NOMO-1 treated with dmso at 0.1 percent for 144 hours (cell line): Measurements from ENCODE around the gene GUCA2A.

Experiments used
- DNase-seq: peaks from one replicate; lab custom pipeline; 2025; ENCODE audit not compliant: unreplicated experiment; lab: John Stamatoyannopoulos, UW

The GUCA2A gene

DNA sequence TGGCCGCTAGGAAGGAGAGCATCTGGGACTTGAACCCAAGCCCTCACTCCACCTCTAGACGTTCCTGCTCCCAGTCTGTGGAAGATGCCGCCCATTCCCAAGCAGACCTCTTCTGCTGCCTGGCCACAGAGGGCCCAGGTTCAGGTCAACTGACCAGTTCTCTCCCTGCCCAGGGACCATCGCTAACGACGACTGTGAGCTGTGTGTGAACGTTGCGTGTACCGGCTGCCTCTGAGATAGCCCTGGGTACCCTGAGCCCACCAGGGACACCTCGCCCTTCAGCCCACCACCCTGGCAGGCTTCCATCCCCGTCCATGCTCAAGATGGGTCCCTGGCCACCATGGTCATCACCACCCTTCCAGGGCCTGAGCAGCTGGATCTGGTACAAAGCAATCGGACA is 9.2 kb downstream of the GUCA2A start:
- DNase-seq: no peak

DNA sequence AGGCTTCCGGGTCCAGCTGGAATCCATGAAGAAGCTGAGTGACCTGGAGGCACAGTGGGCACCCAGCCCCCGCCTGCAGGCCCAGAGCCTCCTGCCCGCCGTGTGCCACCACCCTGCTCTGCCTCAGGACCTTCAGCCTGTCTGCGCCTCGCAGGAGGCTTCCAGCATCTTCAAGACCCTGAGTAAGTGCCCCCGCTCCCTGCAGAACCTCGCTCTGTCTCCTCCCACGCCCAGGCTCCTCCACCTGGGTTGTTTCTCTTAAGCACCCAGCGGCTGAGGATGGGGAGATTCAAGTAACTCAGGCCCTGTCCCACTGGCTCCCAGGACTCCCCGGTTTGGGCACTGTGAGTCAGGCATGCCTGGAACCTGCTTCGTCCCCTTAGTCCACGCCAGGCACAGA is 9.9 kb downstream of the GUCA2A start:
- no peak for DNase-seq

DNA sequence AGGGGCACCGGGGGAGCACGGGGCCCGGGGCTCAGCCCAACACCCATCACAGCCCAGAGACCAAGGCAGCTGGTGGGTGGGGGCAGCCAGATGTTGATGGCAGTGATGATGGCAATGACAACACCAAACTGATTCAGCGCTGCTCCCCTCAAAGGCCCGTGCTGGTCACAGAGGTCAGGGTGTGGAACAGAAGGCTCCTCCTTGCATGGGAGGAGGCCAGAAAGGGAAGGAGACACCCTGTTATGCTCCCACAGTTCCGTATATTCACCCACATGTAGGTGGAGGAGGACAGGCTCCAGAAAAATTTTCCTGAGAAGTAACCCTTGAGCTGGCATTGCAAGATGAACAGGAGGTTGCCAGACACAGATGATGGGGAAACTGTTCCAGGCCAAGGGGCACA is 10.9 kb downstream of the GUCA2A start:
- no peak for DNase-seq

DNA sequence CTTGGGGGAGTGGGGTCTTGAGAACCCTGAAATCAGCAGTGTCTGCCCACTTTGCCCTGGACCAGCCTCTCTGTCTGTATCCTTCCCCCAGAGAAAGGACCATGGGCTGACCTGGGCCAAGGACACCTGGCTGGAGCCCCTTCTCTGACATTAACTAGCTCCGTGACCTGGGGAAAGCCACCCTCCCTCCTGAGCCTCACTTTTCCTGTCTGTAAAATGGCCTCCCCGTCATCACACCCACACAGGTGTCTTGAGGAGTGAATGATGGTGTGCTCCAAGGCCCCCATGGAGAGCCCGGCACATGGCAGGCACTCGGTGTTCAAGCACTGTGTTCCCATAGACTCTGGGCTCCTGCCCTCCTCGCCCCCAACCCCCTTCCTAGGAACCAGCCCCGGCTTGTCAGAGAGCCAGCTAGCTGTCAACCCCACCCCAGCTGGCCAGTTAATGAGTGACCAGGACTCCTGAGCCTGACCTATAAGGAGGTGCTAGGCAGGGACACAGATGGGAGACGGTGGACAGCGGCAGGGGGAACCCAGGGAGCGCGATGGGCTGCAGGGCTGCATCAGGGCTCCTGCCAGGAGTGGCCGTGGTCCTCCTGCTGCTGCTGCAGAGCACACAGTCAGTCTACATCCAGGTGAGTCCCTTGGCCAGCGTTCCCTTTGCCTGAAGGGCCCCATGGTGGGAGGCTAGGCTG is 11.5 kb downstream of the GUCA2A start, which contains the start of gene GUCA2B:
GUCA2B (plus strand) TSS at position 504 of the 694 bp plus-strand sequence; CDS start at position 545, 41 bp downstream.
- no peak for DNase-seq

DNA sequence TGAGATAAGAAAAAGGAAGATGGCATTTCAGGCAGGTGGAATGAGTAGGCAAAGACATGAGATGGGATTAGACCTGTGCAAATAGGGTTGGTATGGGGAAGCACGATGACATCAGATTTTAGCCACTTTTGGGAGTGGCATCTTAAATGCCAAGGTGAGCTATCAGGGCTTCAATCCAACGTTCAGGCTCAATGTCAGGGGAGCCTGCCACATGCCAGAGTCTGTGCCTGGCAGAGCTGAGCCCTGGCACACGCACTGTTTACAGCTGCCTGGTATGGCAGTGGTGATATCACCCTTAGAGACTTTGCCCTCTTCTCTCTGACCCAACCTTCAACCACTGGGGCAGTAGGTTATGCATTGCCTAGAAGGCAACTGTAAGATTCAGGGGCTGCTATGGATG is 12.4 kb downstream of the GUCA2A start:
- DNase-seq: no peak

DNA sequence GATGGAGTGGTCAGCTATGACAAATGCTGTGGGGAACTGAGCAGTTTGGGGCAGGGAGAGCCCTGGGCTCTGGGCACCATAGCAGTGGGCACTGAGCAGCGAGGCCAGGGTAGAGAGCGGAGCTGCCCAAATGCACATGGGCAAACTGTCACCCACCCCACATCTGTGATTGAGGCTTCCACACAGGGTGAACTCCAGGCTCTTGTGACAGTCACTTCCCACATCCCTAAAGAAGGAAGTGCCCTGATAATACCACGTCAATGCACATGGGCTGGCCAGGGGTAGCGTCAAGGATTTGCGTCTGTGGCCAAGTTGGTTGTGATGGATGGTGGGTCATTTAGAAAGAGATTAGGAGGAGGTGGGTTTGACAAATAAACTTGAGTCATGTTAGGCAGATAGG is 13.9 kb downstream of the GUCA2A start:
- no peak for DNase-seq

DNA sequence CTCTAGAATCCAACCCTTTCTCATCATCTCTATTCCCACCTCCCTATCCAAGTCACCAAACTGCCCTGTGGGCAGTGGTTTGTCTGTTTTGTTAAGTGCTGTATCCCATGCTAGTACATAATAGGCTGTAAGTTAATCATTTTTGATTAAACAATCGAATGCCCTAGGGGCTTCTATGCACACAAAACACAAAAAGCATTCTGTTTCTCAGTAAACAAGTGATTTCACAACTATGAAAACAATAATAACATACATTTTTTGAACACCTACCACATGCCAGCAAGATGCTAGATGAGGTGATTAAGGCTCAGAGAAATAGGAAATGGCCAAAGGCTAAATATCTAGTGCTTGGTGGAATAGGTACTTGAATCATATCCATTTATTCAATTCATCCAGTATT is 16.4 kb downstream of the GUCA2A start:
- DNase-seq: no peak

DNA sequence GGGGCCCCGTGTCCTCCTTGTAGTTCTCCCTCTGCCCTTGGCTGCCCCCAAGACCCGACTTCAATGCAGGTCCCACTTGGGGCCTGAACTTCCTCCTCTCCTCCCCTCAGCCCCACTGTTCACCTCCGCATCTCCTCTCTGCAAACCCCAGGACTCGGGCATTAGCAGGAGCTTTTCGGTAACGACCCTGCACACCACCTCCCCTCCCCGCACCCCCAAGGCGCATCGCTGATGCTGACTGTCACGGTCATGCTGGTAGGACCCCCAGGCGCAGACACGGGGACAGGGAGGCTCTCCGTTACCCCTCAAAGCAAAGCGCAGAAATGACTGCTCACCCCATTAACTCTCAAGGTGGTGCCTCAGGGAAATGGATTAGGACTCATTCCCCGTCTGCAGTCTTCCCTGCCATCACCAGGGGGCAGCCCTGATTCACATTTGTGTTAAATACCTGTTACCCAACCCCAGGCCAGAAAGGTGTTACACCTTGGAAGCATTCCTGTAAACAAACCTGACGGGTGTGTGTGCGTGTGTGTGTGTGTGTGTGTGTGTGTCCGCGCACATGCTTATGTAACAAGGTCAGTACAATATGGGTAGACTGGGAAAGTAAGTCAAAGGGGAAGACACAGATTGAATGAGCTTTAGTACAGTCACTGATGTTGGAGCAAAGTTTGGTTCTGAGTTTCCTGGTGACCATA is 17.8 kb downstream of the GUCA2A start:
- DNase-seq: peak; percentile 6

DNA sequence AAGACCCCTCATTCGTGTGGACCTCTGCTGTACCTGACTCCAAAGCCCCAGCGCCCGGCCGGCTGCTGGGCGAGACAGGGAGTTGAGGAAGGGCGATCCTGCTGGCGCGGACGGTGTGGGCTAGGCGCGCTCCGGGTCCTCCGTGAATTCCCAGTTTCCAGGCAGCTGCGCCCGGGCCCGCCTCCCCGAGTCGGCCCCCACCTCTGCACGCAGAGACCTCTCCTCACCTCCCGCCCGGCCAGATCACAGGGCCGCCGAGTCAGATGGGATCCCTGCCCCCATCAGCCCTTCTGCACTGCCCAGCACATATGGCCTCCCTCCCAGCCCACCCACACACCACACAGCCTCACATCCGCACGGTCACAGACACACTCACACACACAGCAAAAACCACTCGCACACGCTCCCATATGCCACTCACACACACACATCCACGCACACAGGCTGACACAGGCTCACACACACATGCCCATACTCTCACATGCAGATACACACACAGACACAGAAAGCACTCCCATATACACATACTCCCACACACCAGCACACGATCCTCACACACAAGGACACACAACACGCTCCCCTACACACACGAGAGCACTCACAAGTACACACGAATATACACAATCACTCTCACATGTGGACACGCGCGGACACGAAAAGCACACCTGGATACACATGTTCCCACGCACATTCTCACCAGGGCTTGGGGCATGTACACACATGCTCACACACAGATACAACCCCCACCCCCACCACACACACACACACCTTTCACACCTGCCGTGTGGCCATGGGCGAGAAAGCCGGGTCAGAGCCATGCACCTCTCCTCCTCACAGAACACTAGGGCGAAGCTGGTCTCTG is 18.6 kb downstream of the GUCA2A start:
- no peak for DNase-seq

DNA sequence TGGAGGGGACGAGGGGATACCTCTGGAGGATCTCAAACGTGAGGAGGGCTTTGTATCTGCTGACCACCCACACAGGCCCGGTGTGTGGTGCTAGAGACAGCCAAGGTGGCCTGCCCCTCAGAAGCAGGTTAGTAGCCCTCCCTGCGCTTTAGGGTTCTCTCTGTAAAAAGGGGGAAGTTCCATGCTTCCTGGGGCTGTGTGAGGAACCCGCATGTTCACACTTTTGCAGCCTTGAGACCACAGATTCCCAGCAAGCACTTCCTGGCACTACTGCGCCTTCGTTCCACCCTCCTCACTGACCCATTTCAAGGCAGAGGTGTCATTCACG is 19.2 kb downstream of the GUCA2A start:
- DNase-seq: no peak

DNA sequence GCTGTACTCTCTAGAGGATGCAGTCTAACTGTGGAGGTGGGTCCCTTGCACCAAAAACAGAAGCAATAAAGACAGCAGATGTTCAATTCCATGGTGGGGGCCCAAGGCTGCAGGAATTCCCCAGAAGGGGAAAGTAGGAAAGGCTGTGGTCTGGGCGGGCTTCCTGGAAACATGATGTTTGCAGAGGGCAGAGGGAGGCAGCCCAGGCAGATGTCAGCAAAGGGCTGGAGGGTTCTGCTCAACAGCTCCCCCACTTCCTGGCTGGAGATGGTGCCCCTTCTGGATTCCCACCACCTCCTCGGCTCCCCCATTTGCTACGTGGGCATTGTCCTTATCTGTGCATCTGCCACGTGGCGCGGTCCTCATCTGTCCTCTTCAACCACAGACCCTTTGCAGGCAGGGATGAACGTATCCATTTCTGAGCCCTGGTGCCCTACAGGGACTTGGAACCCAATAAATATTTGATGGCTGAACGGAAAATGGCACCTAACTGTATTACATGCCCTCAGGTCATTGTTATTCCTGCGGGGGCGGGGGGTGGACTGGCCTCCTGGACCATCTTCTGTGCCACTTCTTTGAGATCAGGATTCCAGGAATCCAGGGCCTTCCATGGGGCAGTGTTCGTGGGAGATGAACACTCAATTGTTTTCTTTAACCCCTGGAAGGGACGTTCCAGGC is 19.7 kb downstream of the GUCA2A start:
- DNase-seq: no peak

DNA sequence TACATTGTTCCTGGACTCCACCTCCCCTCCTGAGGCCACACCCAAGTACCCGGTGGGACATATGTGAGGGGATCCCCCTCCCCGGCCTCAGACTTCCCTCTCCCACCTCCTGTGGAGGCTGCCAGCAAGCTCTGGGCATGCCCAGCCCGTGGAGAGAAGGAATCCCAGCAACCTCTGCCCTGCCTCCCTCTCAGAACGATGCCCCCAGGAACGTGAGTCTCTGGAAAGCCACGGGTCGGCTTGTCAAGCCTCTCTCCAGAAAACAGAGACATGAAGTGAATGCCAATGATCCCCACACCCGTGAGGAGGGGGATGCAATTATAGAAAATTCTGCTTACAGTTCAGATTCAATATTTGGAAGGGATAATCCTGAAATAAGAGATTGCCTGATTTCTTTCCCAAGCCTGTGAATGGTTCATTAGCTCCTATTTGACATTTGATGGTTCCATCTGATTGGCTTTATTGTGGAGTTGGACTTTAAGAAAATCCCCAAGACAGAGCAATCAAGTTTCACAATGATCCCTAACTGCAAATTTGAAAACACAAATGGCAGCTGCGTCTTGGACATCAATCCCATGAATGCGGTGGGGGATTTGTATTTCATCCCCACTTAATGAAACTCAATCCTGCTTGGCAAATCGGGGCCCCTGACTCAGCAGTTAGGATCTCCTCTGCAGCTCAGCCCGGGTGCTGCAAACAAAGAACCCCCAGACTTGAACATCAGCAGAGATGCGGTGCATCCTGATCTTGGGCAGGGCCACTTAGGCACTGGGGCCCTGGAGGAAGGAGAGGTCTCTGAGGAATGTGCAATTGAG is 20.4 kb downstream of the GUCA2A start:
- DNase-seq: no peak

DNA sequence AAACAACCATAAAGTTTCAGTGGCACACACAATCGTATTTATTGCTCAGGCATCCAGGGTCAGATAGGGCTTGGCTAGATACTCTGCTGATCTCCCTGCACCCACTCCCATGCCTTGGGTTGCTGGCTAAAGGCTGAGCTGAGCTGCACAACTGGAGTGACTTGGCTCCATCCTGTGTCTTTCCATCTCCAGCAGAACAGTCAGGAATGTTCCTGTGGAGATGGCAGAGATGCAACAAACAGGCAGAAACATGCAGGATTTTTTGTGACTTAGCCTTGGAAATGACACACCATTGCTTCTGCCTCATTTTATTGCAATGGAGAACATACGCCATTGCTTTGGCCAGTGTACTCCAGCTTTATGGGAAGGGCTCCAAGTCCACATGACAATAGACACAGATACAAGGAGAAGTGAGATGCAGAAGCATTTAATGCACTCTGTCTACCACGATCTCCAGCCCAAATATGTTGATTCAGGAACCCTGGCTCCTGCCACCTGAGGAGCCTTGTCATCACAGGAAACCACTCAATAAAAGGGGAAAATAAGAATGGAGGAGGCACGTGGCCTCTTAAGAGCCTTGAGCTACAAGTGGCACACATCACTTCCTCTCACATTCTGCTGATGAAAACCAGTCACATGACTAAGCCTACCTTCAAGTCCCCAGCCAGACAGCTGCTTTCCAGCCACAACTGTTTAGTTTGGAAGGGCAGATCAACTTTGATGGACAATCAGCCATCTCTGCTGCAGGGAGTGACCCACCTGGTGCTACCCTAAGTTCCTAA is 21.5 kb downstream of the GUCA2A start:
- DNase-seq: no peak

DNA sequence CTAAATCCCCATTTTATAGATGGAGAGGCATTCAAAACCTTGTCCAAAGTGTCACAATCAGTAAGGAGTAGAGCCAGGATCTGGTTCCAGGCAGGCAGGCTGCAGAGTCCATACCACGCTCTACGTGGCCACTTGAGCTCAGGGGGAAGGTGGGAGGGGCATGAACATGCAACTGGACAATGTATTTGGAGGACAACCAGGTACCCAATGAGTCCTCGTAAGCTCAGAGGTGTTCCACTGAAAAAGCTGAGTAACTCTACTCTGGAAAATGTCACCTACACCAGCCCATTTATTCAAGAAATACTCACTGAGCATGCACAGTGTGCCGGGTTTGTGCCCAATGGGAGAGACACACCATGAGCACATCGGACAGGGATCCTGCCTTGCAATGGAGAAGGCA is 22.6 kb downstream of the GUCA2A start:
- DNase-seq: no peak

DNA sequence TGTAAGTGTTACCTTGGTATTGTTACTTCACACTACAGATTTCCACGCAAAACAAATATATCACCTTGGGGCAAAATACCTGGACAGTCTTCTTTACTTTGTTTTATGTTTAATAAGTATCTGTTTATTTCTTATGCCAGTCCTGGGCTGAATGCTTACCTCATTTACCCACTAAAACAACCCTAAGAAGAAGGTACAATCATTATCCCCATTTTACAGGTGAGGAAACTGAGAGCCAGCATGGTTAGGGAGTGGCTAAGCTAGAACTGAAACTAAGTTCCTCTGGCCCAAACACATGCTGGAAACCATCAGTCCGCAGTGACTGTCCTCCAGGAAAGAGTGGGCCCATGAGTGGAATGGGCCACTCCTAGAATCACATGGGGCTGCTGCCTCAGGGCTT is 24.4 kb downstream of the GUCA2A start:
- DNase-seq: no peak

DNA sequence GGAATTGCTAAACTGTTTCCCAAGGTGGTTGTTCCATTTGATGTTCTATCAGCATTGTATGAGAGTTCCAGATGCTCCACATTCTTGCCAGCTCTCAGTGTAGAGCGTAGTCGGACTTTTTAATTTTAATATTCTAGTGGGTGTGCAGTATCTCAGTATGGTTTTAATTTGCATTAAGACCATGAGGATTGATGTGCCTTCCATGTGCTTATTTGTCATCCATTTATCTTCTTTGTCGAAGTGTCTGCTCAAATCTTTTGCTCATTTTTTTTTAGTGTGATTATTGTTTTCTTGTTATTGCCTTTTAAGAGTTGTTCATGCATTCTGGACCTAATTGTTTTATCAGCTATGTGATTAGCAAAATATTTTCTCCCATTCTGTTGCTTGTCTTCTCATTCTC is 25.1 kb downstream of the GUCA2A start:
- no peak for DNase-seq

DNA sequence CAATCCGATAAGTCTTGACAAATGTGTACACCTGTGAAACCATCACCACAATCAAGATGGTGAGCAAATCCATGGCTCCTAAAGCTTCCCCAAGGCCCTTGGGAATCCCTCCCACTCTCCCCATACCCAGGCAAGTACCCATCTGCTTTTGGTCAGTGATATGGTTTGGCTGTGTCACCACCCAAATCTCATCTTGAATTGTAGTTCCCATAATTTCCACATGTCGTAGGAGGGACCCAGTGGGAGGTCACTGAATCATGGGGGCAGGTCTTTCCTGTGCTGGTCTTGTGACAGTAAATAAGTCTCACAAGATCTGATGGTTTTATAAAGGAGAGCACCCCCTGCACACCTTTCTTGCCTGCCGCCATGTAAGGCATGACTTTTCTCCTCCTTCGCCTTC is 26.0 kb downstream of the GUCA2A start:
- no peak for DNase-seq

DNA sequence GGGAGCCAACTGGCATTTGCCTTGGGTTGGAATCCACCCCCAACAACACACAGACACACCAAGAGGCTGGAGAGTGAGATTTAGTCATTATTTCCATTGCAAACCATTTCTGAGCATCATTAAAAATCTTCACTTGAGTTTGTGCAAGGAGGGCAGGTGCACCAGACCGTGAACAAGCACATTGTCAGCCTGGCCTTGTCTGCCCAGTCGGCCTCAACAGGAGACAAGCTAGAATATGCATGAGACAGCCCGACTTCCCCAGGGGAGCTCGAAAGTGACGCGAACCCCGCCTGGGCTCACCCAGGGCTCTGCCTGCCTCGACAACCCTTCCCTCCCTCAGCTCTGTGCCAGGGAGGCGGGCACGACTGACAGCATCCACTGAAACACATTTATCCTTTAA is 26.8 kb downstream of the GUCA2A start:
- no peak for DNase-seq

DNA sequence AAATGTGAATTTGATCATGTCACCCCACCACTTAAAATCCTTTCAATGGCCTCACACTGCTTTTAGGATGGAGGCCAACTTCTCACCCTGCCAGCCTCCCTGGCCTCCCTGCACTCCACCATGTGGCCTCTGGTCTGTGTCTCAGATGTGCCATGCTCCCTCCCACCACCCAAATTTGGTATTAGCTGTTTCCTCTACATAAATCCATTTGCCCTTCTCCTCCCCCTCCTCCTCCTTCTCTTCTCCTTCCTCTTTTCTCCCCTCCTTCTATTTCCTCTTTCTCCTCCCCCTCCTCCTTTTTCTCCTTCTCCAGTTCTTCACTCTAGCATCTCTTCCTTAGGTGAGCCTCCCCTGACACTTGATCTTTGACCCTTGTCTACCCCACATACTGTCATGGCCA is 28.1 kb downstream of the GUCA2A start:
- peak; percentile 62 for DNase-seq

DNA sequence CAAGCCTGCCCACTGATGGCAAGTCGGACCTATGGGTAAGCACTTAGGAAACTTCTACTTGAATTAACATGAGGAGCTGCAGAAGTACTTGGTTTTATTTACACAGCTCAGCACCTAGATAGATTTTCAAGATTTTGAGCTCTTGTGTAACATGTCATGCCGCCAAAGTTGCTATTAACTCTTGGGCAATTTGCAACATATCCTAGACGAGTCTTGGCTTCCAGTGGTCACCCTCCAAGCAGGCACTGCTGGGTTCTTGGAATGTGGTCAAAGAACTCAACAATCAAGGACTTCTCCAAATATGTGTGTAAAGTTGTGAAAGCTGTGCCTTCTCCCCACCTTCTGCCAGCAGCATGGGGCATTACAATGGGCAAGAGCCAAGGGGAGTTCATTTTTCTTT is 29.1 kb downstream of the GUCA2A start:
- DNase-seq: peak; percentile 26
